NCI-H510A treated with DMSO at 0.1 percent for 48 hours (cell line): ENCODE results near the gene PIK3CB.
"Not testable (repeated sequence)": the region's sequence is repeated elsewhere in the genome, so short reads cannot be mapped to it uniquely, and the experiment has no call there.

Source experiments
- DNase-seq: peaks from one replicate; lab custom pipeline; 2025; lab: John Stamatoyannopoulos, UW

The PIK3CB gene

GRCh38 chr3:138803006-138803653 is 31.6 kb downstream of the PIK3CB start:
- no peak for DNase-seq

- DNase-seq, result not testable (repeated sequence)
These were observed 32.5 kb downstream of the PIK3CB start for GRCh38 chr3:138802223-138802622.

- no peak for DNase-seq
These were observed 32.9 kb downstream of the PIK3CB start for GRCh38 chr3:138801792-138802191.

- no peak for DNase-seq
These were observed 34.5 kb downstream of the PIK3CB start for GRCh38 chr3:138800248-138800647.

- no peak for DNase-seq
These were observed 34.9 kb downstream of the PIK3CB start for GRCh38 chr3:138799822-138800221.

GRCh38 chr3:138797508-138798038 is 37.2 kb downstream of the PIK3CB start:
- DNase-seq, result no peak

GRCh38 chr3:138796761-138797160 is 38.0 kb downstream of the PIK3CB start:
- no peak for DNase-seq

- DNase-seq, result no peak
These were observed 47.9 kb downstream of the PIK3CB start for GRCh38 chr3:138786788-138787271.

GRCh38 chr3:138785951-138786350 is 48.8 kb downstream of the PIK3CB start:
- no peak for DNase-seq

- not testable (repeated sequence) for DNase-seq
These were observed 49.3 kb downstream of the PIK3CB start for GRCh38 chr3:138785362-138785857.

- no peak for DNase-seq
These were observed 52.0 kb downstream of the PIK3CB start for GRCh38 chr3:138782755-138783154.

- no peak for DNase-seq
These were observed 53.7 kb downstream of the PIK3CB start for GRCh38 chr3:138781012-138781470.

- no peak for DNase-seq
These were observed 56.1 kb downstream of the PIK3CB start for GRCh38 chr3:138778643-138779042.

GRCh38 chr3:138776961-138777360 is 57.8 kb downstream of the PIK3CB start:
- DNase-seq, result no peak

GRCh38 chr3:138775254-138775595 is 59.5 kb downstream of the PIK3CB start:
- no peak for DNase-seq

GRCh38 chr3:138774529-138775253 is 60.0 kb downstream of the PIK3CB start:
- DNase-seq, result peak; percentile 58

GRCh38 chr3:138771585-138771984 is 63.1 kb downstream of the PIK3CB start:
- no peak for DNase-seq

- DNase-seq, result no peak
These were observed 65.1 kb downstream of the PIK3CB start for GRCh38 chr3:138769616-138770015.

- DNase-seq, result no peak
These were observed 65.8 kb downstream of the PIK3CB start for GRCh38 chr3:138768946-138769345.

- DNase-seq, result no peak
These were observed 66.6 kb downstream of the PIK3CB start for GRCh38 chr3:138768125-138768524.

GRCh38 chr3:138767498-138768104 is 67.1 kb downstream of the PIK3CB start:
- DNase-seq, result no peak

GRCh38 chr3:138761002-138761401 is 73.7 kb downstream of the PIK3CB start:
- no peak for DNase-seq

GRCh38 chr3:138748190-138748589 is 86.5 kb downstream of the PIK3CB start:
- DNase-seq, result no peak
